Fibroblast of the aortic adventitia (primary cell): ENCODE results near the gene THRB. TPM values are rescaled to one million over a fixed set of nuclear protein-coding genes. Genes with fewer than 3 reads are reported as not detected.

Source experiments
- DNase-seq: peaks from one replicate; pipeline ENCODE4 v3.0.0-alpha.2; 2010; ENCODE audit warnings: low read depth
- H3K4me3 ChIP-seq: 2 replicates; pipeline ENCODE4 v1.5.1; 2011; ENCODE audit warnings: low read depth, mild to moderate bottlenecking, control low read depth, low read length, moderate library complexity
- CTCF ChIP-seq: IDR thresholded peaks from 2 replicates; pipeline ENCODE4 v1.5.1; 2011; ENCODE audit warnings: mild to moderate bottlenecking, low read length, control low read depth, inconsistent platforms; ENCODE audit not compliant: insufficient read depth
- total RNA-seq: library from RNA; depleted of rRNA; stranded (reverse); fragments of >200 nt; gene quantifications from 2 replicates; pipeline ENCODE4 v1.2.3, GENCODE V29; 2012; ENCODE audit warnings: low replicate concordance

The THRB gene
- total RNA-seq, 1 donor: 4.7 TPM

GRCh38 chr3:24396338-24396737 is 98.3 kb downstream of the THRB start:
- TF ChIP-seq CTCF: no peak
- no peak overlapping the region for H3K4me3 ChIP-seq
- DNase-seq: no peak

GRCh38 chr3:24394754-24395153 is 99.9 kb downstream of the THRB start:
- TF ChIP-seq CTCF: no peak
- DNase-seq: no peak
- no peak overlapping the region for H3K4me3 ChIP-seq

- H3K4me3 ChIP-seq: no peak overlapping the region
- no peak for TF ChIP-seq CTCF
Measured at GRCh38 chr3:24393316-24393715, 101.3 kb downstream of the THRB start.

GRCh38 chr3:24390169-24391130 is 104.2 kb downstream of the THRB start:
- no peak overlapping the region for H3K4me3 ChIP-seq
- TF ChIP-seq CTCF: no peak
- peak; percentile 20 for DNase-seq

More at GRCh38 chr3:24393316-24393715, 101.3 kb downstream of the THRB start:
- DNase-seq: no peak

GRCh38 chr3:24389108-24390090 is 105.3 kb downstream of the THRB start:
- no peak for DNase-seq
- H3K4me3 ChIP-seq: no peak overlapping the region
- TF ChIP-seq CTCF: no peak

GRCh38 chr3:24388611-24389010 is 106.0 kb downstream of the THRB start:
- TF ChIP-seq CTCF: no peak
- H3K4me3 ChIP-seq: no peak overlapping the region
- no peak for DNase-seq
